LHCN-M2 (cell line): ENCODE measurements around the gene SLC38A8. TPM values are rescaled to one million over a fixed set of nuclear protein-coding genes. Genes with fewer than 3 reads are reported as not detected.

Experiments used
- DNase-seq: peaks from one replicate; pipeline ENCODE4 v3.0.0-alpha.2; 2012; ENCODE audit warnings: low read depth
- total RNA-seq: library from RNA; depleted of rRNA; stranded (reverse); fragments of >200 nt; gene quantifications from 2 replicates; pipeline ENCODE4 v1.2.3, GENCODE V29; 2014

Gene SLC38A8
- total RNA-seq, 1 experiment from 2014 or later = not detected

DNA sequence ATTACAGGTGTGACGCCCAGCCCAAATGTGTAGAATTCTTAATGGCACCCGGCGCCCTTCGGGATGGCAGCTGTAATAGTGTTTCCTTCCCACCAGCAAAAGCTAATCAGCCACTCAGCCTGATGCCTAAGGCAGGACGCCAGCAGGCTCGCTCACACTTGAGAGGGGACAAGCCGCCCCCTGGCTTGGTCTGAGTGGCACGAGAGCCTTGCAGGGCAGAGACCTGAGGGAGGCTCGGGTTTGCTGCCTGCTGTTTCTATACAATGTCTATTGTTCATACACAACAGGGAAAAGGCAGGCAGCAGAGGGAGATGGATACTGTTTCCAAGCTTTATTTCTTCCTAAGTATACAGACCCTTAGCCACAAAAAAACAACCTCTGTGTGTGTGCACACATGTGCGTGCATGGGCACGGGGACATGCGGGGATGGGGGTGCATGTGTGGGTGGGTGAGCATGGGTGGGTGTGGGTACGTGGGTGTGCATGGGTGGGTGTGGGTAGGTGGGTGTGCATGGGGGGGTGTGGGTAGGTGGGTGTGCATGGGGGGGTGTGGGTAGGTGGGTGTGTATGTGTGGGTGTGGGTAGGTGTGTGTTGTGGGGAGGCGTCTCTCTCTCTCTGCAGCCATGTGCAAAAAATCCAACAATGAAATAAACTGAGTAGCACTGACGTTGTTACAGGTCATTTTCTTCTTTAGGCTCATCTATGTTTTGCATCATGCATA lies 10.0 kb downstream of the SLC38A8 start:
- DNase-seq = no peak

DNA sequence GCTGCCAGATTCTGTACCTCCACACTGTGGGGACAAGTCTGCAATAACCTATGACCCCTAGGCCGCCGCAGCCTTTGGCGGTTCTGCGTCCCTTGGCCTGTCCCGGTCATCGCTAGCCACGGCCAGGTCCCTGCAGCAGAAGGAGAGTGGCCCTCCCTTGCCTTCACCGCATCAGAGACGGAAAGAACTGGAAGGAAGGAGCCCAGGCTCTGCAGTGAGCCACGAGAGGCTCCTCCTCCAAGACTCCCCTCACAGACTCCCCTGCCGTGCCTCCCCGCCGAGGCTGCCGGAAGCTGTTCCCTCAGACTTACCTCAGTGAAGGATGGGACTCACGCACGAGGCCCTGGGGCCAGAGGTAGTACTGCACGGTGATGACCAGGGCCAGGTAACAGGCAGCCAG lies 11.0 kb downstream of the SLC38A8 start:
- no peak for DNase-seq

DNA sequence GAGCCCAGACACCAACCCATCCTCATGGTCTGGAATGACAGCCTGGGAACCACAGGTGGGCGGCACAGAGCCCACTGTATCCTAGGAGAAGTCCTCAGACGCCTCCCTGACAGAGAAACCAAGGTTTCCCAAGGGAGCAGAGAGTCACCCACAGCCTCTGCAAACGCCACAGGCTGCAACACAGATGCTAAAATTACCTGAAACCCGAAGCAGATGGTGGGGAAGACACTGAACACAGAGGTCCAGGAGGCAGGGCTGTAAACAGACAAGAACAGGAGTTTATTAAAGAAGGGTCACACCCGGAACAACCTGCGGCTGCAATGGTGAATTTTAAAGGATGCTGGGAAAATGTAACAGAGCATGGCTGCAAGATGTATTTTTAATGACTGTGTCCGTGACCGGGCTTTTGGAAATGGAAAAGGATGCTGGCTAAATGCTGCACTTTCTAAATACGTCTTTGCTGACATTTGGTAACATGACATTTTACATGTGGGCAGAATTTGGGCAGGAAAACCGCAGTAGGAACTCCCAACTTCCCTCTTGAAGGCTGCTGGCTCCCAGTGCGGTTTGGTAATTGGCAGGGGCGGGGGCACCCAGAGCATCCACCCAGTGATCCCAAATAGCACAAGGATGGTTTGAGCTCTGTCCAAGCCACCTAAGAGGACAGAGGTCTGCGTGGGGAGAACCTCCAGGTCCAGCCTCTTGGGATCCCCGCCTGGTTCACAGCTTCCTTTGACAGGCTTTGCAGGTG lies 13.1 kb downstream of the SLC38A8 start:
- DNase-seq = no peak

DNA sequence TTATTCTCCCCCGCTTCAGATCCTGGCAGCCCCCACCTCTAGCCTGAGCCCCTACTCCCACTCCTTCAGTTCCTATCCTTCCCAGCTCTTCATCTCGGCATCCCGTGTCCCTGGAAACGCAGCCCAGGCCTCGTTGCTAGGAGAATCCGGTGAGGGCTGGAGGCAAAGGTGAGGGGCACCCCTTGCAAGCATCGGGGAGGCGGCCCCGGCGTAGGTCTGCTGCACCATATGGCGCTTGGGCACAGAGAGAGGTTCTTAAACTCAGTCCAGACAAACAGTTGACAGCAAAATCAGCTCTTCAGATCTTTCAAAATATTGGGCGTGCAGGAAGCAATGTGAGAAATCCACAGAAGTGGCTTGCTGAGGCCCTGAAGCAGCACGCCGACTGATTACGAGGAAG lies 15.0 kb downstream of the SLC38A8 start:
- no peak for DNase-seq

DNA sequence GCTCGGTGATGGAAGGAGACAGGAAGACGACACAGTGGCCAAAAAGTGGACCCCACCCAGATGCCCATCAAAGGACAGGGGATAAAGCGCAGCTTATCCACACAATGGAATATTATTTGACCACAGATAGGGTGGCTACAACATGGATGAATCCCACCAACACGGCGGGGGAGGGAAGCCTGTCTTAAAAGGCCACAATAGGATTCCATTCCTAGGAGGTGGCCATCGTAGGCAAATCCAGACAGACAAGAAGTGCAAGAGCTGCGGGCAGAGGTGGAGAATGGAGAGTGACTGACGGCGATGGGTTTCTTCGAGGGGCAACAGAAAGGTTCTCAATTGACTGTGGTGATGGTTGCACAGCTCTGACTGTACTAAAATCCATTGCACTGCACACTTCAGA lies 16.0 kb downstream of the SLC38A8 start:
- DNase-seq = no peak

DNA sequence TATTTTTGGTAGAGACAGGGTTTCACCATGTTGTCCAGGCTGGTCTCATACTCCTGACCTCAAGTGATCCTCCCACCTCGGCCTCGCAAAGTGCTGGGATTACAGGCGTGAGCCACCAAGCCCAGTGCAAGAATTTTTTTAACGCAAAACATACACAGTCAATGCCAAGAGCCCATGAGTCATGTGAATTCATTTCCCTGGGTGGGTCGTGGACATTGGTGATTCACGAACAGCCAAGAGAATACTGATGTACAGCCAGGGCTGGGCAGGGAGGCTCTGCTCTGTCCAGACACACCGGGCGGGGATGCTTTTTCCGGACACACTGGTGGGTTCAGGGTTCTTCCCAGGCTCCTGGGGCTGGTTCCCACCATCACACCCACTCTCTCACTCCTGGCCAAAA lies 17.7 kb downstream of the SLC38A8 start:
- DNase-seq = peak; percentile 50

DNA sequence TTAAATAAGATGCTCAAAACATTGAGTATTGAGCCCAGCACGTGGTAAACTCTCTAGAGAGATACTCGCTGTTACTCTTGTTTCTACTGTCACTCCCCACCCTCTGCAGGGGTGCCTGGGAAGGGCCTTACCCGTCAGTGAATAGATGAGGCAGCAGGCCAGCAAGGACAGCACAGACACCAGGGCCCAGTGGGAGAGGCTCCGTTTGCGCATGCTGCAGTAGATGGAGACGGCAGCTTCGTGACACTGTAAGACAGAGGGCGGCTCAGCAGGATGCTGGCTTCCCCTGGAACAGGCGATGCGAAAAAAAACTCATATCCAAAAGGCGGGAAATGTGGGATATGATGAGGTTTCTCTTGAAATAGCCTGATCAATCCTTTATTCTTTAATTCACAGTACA lies 20.0 kb downstream of the SLC38A8 start:
- no peak for DNase-seq

DNA sequence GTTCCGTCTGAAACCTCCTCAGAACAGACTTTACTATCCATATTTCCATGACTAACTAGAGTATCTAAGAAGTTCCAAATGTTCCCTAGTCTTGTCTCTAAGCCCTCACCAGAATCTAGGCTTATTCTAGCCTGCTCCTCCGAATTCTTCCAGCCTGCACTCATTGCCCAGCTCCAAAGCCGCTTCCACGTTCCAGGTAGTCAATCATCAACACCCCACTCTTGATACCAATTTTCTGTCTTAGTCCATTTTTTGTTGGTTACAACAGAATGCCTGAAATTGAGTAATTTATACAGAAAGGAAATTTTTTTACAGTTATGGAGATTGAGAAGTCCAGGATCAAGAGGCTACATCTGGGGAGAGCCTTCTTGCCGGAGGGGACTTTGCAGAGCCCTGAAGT lies 21.1 kb downstream of the SLC38A8 start:
- no peak for DNase-seq

DNA sequence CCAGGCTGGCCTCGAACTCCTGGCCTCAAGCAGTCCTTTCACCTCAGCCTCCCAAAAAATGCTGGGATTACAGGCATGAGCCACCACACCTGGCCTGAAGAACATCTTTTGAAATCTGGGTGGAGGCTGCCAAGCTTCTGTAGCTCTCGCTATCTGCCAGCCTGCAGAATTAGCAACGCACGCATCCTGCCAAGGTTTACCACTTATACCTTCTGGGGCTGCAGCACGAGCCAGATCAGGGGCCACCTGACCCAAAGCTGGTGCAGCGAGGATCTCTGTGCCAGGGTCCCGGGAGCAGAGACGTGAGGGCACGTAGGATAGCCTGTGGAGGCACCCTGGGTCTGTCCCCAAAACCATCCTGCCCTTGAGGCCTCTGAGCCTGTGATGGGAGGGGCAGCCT lies 22.2 kb downstream of the SLC38A8 start:
- DNase-seq = no peak

DNA sequence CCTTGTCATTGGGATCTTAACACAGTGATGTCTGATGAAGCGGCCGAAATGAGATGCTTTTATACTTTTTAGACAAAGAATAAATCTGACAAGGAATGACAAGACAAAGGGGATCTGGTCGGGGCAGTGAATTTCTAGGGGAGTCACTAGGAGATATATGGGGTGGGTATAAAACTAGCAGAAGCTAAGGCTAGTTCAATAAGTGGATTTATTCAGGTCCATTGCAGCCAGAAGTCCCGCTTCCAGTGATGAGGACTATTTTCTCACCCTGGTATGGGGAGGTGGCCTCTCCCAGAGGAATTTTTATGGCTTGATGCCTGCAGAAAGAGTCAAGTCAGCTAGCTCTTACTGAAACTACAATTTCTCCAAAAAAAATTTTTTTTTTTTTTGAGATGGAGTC lies 23.9 kb downstream of the SLC38A8 start:
- DNase-seq = no peak

DNA sequence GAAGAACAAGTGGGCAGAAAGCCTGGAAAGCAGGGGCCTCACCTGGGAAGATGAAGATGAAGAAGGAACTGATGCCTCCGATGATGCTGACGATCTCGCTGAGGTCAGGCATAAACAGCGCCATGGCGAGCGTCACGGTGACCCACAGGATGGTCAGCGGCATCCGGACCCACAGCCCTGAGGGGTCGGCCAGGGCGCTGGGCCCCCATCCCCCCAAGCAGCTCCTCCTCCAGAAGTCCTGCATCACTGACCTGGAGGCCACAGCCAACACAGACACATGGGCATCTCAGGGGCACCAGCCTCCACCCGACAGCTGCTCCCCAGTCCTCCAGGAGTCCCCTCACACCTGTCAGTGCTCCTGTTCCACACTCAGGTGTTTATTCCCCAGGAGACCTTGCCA lies 26.1 kb downstream of the SLC38A8 start:
- DNase-seq = no peak

DNA sequence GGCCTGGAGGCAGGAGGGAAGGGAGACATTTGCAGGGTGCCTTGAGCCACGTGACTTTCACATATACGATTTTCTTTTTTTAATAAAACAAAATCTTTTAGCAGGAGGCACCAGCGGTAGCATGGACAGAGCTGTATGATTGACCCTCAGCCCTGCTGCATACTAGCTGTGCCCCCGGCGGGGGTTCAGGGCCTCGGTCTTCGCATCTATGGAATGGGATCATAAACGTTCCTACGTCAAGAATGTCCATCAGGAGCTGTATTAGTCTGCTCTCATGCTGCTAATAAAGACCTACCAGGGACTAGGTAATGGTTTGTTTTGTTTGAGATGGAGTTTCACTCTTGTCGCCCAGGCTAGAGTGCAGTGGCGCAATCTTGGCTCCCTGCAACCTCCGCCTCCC lies 27.2 kb downstream of the SLC38A8 start:
- DNase-seq = no peak

DNA sequence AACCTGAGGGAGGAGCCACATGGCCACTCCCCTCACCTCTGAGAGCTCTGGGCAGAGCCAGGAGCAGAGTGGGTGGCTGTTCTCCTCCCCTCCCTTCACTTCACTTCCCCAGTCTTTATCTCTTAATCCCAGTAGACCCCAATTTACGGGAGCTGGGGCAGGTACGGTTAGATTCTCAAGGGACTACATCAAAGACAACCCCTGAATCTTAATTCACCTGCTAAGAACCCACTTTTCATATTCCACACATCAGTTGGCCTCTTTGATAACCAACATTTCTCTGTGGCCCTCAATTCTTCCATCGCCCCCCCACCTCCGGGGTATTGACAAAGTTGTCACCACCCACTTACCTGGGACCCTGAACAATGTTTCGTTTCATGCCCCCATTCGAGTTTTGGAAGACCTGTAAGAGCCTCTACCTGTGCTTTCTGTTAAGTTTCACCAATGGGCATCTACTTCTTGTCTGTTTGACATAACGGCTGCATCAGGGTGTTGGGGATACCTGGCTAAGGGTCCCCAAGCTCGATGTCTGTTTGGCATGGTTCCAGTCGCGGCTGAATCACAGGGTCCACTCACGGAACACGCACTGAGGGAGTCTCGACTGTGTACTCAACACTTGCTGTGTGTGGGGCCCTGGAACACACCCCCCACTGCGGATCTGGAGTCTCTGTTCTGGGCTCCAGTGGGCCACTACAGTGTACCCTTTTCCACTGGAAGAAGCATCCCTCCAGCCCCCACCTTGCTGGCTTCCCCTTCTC lies 27.8 kb downstream of the SLC38A8 start:
- no peak for DNase-seq

DNA sequence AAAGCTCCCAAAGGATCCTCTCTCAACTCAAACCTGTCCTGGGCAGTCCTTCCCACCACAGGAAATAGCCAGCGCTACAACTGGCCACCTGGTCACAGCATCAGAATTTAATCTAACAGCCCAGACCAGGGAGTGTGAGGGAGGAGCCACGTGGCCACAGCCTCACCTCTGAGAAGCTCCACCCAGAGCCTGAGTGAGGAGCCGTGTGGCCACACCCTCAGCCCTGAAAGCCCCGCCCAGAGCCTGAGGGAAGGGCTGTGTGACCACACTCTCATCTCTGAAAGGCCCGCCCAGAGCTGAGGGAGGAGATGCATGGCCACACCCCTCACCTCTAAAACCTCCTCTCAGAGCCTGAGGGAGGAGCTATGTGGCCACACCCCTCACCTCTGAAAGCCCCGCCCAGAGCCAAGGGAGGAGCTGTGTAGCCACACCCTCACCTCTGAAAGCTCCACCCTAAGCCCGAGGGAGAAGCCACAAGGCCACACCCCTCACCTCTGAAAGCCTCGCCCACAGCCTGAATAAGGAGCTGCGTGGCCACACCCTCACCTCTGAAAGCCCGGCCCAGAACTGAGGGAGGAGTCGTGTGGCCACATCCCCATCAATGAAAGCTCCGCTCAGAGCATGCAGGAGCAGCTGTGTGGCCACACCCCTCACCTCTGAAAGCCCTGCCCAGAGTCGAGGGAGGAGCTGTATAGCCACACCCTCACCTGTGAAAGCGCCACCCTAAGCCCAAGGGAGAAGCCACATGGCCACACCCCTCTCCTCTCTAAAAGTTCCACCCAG lies 28.6 kb downstream of the SLC38A8 start:
- DNase-seq = peak; percentile 35

DNA sequence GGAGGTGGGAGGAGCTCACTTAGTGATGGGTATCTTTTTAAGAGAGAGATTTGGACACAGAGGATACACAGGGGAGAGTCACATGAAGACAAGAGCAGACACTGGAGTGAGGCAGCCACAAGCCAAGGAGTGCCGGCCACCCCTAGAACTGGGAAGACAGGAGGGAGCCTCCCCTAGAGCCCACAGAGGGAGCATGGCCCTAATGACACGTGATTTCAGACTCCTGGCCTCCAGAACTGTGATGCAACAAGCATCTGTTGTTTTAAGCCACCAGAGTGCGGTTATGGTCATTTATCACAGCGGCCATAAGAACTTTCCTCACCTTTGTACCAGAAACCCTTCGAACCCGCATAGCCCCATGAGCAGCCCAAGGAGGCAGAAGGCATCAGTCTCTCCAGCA lies 33.3 kb downstream of the SLC38A8 start:
- DNase-seq = no peak

DNA sequence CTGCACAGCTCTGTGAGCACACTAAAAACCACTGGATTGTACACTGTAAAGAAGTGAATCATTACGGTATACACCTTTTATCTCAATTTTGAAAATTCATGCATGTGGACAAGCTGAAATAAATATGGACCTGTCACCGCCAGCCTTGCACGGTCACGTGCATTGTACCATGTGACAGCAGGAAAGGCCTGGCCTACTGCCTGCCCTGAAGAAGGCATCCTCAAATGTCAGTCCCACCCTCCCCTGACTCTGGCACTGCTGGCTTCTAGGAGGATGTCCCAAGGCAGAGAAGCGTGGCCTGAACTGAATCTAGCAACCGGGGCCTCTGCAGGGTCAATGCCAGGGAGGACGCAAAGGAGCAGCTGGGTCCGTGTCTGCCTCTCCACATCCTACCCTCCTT lies 34.6 kb downstream of the SLC38A8 start:
- DNase-seq = peak; percentile 4

DNA sequence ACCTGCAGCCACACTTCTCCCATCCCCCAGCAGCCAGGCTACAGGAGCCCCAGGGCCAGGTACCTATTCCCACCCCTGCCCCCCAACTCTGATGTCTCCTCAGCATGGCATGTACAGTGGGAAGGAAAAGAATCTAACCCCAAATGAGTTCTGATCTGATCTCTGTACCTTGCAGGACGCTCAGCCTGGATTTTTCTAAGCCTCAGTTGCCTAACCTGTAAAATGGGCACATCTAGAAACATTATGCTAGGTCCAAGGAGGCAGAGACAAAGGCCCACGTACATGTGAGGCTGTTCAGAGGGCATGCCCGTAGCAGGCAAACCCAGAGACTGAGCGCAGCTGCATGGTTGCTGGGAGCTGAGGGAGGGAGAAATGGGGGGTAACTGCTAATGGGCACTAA lies 35.1 kb downstream of the SLC38A8 start:
- no peak for DNase-seq

DNA sequence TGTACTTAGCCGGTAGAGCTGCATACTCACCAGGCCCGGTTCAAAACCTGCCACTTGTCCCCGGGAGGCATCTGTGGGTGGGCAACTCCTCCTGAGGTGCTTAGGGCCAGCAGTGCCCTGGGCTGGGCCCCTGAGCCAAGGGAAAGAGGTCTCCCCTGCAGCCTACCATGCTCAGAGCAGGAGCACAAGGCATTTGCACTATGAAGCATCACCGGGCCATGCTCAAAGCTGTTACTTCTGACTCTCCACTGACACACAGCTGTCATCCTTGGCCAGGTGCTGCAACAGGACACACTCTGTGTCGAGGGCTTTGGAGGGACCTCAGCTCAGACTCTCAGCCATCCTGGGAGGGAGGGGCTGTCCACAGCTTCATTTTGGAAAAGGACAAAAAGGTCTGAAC lies 37.2 kb downstream of the SLC38A8 start:
- DNase-seq = no peak

DNA sequence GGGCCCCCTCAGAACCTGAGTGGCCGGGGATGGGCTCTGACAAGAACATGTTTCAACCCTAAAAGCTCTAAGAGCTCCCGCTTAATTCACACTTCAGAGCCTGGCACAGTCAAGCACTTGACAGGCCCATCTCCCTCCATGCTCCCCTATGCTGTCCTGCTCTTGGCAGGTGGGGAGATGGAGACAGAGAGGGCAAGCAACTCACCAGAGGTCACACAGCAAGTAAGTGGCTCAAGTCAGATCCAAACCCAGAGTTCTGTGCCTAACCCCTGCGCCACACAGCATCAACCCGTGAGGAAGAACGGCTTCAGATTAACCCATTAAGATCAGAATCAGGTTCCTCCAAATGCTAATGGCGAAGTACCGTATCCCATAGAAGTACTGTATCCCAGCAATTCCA lies 38.2 kb downstream of the SLC38A8 start:
- no peak for DNase-seq

DNA sequence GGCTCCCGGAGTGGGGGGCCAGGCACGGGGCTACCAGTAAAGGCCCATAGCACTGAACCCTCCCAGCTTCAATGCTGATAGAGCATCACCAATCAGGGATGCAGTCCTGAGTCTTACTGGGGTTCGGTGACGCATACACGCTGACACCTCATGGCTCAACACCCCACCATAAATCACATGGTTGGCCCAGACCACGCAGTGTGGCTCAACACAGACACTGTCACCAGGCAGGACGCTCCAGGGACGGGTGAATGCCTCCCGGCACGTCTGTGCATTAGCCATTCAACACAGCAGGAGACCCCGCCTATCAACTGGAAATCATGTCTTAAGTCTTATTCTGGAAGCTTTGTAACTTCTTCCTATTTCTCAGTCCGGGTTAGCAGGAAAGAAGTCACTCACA lies 39.6 kb downstream of the SLC38A8 start:
- DNase-seq = no peak

DNA sequence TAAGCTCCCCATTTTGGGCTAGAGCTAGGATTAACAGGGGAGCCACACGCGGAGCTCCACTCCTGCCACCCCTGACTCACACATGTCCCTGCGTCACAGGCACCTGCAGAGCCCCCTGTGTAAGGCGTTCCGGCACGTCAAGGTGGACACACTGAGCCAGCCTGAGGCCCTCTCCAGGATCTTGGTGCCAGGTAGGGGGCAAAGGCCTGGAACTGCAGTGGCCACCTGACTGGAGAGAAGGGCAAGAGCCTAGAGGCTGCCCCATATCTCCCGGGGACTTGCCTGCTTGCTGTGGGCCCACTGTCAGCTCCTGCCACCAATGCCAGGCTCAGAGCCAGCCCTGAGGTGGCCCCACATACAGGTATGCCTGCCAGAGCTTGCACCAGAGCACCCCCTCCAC lies 40.9 kb downstream of the SLC38A8 start:
- no peak for DNase-seq
